Thyroid gland (tissue), 4 donors: ENCODE measurements around the gene EPB41L1.

Experiments used
- CTCF ChIP-seq, 6 experiments: fragments of 200-600 bp in 3 of 6; fragments of 450-650 bp in 3 of 6; sonication (generic) in 3 of 6; IDR thresholded peaks; one replicate each; pipeline ENCODE4 v1.5.1; 2016 to 2019; ENCODE audit warnings: antibody characterized with exemption in 6 of 6, mild to moderate bottlenecking in 2 of 6, inconsistent platforms in 1 of 6, moderate library complexity in 1 of 6
- POLR2A ChIP-seq, 2 donors: fragments of 450-650 bp; IDR thresholded peaks; one replicate each; pipeline ENCODE4 v1.6.1; 2017; ENCODE audit warnings: antibody characterized with exemption in 2 of 2, mild to moderate bottlenecking in 2 of 2, moderate library complexity in 1 of 2

- TF ChIP-seq CTCF (IDR thresholded peaks at IDR 0.05), result no peak
- no peak for TF ChIP-seq POLR2A (IDR thresholded peaks at IDR 0.05)
These were observed 51.5 kb downstream of the EPB41L1 start for GRCh38 chr20:36206068-36206467.
